K562 (cell line): ENCODE measurements around the gene RACGAP1. TPM values are rescaled to one million over a fixed set of nuclear protein-coding genes. Genes with fewer than 3 reads are reported as not detected.
A peak's percentile ranks its signal among the peaks of the same experiment; 100 is the strongest.

Experiments used
- ASH1L ChIP-seq: fragments of 450-650 bp; IDR thresholded peaks from 2 replicates; pipeline ENCODE4 v1.6.1; 2018; ENCODE audit warnings: borderline replicate concordance, mild to moderate bottlenecking, low read depth; ENCODE audit not compliant: partially characterized antibody
- BRF2 ChIP-seq: IDR thresholded peaks from 3 replicates; pipeline ENCODE4 v1.6.1; 2011; ENCODE audit warnings: borderline replicate concordance, mild to moderate bottlenecking; ENCODE audit not compliant: insufficient read length, insufficient read depth
- CBX2 ChIP-seq: fragments of 200-600 bp; sonication (generic); IDR thresholded peaks from one replicate; pipeline ENCODE4 v1.6.1; 2012; ENCODE audit warnings: mild to moderate bottlenecking, low read length, inconsistent platforms; ENCODE audit not compliant: insufficient read depth, poor library complexity, severe bottlenecking
- CEBPB ChIP-seq: fragments of 450-650 bp; IDR thresholded peaks from 2 replicates; pipeline ENCODE4 v1.6.1; 2016; ENCODE audit warnings: missing genetic modification characterization, missing compliant biosample characterization
- HMBOX1 ChIP-seq: sonication (generic); IDR thresholded peaks from 2 replicates; pipeline ENCODE4 v1.6.1; 2016
- HMGXB4 ChIP-seq: sonication (generic); formaldehyde crosslinking; IDR thresholded peaks from 2 replicates; pipeline ENCODE4 v1.8.1; 2023; ENCODE audit warnings: mild to moderate bottlenecking, missing genetic modification reagents
- SNRNP70 ChIP-seq: fragments of 200-400 bp; formaldehyde crosslinking; optimal IDR thresholded peaks from 2 replicates; pipeline ENCODE3; 2017; ENCODE audit warnings: low read depth, low read length
- STAT6 ChIP-seq: sonication (generic); formaldehyde crosslinking; IDR thresholded peaks from 2 replicates; pipeline ENCODE4 v1.8.1; 2023; ENCODE audit warnings: mild to moderate bottlenecking, missing genetic modification reagents
- TCF3 ChIP-seq: sonication (generic); formaldehyde crosslinking; IDR thresholded peaks from 2 replicates; pipeline ENCODE4 v1.4.0; 2020; ENCODE audit warnings: mild to moderate bottlenecking, missing genetic modification reagents
- THRB ChIP-seq: fragments of 450-650 bp; formaldehyde crosslinking; conservative IDR thresholded peaks from 2 replicates; pipeline ENCODE4 v1.4.0; 2022; ENCODE audit warnings: mild to moderate bottlenecking, missing genetic modification characterization
- XRCC5 ChIP-seq: fragments of 200-400 bp; formaldehyde crosslinking; IDR thresholded peaks from 2 replicates; pipeline ENCODE4 v1.6.1; 2017; ENCODE audit warnings: low read depth, mild to moderate bottlenecking, low read length
- ZBED1 ChIP-seq: IDR thresholded peaks from 2 replicates; pipeline ENCODE4 v1.6.1; 2014
- ZBTB34 ChIP-seq: fragments of 250-450 bp; sonication (Bioruptor Pico); IDR thresholded peaks from 2 replicates; pipeline ENCODE4 v1.8.0; 2021; ENCODE audit warnings: mild to moderate bottlenecking, moderate library complexity
- ZNF277 ChIP-seq: fragments of 250-450 bp; sonication (Bioruptor Pico); IDR thresholded peaks from 2 replicates; pipeline ENCODE4 v1.8.0; 2022; ENCODE audit warnings: inconsistent platforms, mild to moderate bottlenecking, moderate library complexity, borderline replicate concordance
- ZNF79 ChIP-seq: fragments of 250-450 bp; sonication (Bioruptor Pico); IDR thresholded peaks from 2 replicates; pipeline ENCODE4 v1.4.0; 2020; ENCODE audit warnings: low read depth, mild to moderate bottlenecking, moderate library complexity
- ZNF830 ChIP-seq: fragments of 250-450 bp; sonication (Bioruptor Pico); IDR thresholded peaks from 2 replicates; pipeline ENCODE4 v1.5.0; 2021; ENCODE audit warnings: mild to moderate bottlenecking
- polyA plus RNA-seq, 8 experiments: library from polyadenylated mRNA; depleted of rRNA in 4 of 8; stranded (reverse) in 5 of 8; unstranded in 3 of 8; fragments of >200 nt; fragmentation: Nextera tagmentation in 2 of 8; fragmentation: Illumina TruSeq in 1 of 8; extraction: Ambion mirVana in 2 of 8; extraction: Trizol in 1 of 8; gene quantifications; 2 replicates each; pipeline versions ENCODE4 v1.2.1 to v1.2.3, GENCODE V29; 2011 to 2014; ENCODE audit warnings: inconsistent platforms in 1 of 8, missing spikeins in 1 of 8
- total RNA-seq, 7 experiments: library from RNA; depleted of rRNA in 6 of 7; stranded (reverse); fragments of >200 nt in 6 of 7; fragmentation: Illumina TruSeq in 2 of 7; extraction: Trizol in 2 of 7; gene quantifications; 2 replicates each; pipeline versions ENCODE4 v1.2.1 to v1.2.3, GENCODE V29; 2011 to 2021; ENCODE audit warnings: low replicate concordance in 1 of 7

The RACGAP1 gene
- total and polyA plus RNA-seq, 9 of the 15 experiments (the other 6 are each of a cell fraction or from before 2014, with no cell fraction given), result 56.4 to 92.9 (median 71.8) TPM

GRCh38 chr12:50050410-50051098 lies 25.3 kb upstream of the RACGAP1 start (continued):
- TF ChIP-seq ZNF830 (CRISPR knock-in tag) (no peak), XRCC5 (0 out of 2 replicates have a peak, but pooled peaks have one; percentile 3), BRF2 (no peak), STAT6 (CRISPR knock-in tag) (no peak), ASH1L (no peak), SNRNP70 (no peak), ZNF79 (CRISPR knock-in tag) (no peak), THRB (no peak), TCF3 (peak; percentile 95), ZBTB34 (CRISPR knock-in tag) (no peak), ZBED1 (no peak), CEBPB (tag) (peak; percentile 88), CBX2 (no peak), ZNF277 (CRISPR knock-in tag) (no peak), HMGXB4 (CRISPR knock-in tag) (no peak), HMBOX1 (no peak)
